T-helper 2 cell (primary cell): ENCODE measurements around the gene CHD2.
A peak's percentile ranks its signal among the peaks of the same experiment; 100 is the strongest.
"Not testable (repeated sequence)": the region's sequence is repeated elsewhere in the genome, so short reads cannot be mapped to it uniquely, and the experiment has no call there.

Source experiments
- DNase-seq, 5 experiments: peaks; one replicate each; pipeline versions ENCODE4 v3.0.0 to v3.0.0-alpha.2; 2012 to 2022

CHD2 gene

DNA sequence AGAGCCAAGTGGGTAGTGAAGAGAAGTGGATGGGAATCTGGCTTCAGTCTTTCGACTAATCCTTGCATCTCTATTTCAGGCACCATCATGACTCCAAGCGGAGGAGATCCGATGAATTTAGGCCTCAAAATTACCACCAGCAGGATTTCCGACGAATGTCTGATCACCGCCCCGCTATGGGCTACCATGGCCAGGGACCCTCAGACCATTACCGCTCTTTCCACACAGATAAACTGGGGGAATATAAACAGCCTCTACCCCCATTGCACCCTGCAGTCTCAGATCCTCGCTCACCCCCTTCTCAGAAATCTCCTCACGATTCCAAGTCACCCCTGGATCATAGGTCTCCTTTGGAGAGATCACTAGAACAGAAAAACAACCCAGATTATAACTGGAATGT is 124.2 kb downstream of the CHD2 start:
- no peak for DNase-seq

- DNase-seq, result no peak
These were observed 124.8 kb downstream of the CHD2 start for GRCh38 chr15:93024716-93025624.

- DNase-seq, result peak in 1 of 5 experiments; percentile 44
These were observed 125.5 kb downstream of the CHD2 start for GRCh38 chr15:93025625-93025982.

DNA sequence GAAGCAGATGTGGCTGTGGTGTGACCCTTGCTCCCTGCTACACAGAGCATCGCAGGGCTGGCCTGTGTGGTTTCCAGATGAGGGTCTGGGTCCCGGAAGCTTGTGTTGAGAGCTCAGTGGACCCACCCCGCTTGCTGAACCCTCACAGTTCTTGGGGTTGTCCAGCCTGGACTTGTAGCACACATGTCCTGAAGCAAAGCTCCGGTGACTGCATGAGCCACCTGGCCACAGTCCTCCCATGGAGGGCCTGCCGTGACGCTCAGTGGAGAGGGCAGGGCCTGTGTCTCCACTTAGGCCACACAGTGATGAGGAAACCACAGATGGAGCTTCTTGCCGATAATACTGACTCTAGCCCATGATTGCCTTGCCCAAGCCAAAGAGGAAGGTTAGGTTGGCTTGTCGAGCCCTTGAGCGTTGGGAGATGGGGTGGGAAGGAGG is 126.3 kb downstream of the CHD2 start:
- no peak for DNase-seq

DNA sequence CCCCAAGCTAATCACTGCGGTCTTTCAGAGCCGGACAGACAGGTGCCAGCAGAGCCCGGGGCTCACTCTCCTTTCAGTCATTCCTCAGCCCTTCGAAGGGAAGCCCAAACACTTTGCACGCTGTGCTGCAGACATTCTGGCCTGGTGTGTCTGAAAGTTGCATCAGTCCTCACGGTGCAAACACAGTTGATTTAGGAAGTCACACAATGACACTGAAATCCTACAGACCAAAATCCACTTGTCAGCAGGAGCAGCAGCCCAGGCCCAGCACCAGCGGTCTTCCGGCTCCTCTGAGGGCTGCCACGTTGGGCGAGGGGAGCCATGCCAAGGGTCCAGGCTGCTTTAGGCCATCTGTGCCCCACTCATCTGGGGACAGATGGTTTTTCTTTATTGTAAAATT is 127.3 kb downstream of the CHD2 start:
- DNase-seq, result no peak

GRCh38 chr15:93028111-93028631 is 128.0 kb downstream of the CHD2 start:
- no peak for DNase-seq

- DNase-seq, result no peak
These were observed 128.6 kb downstream of the CHD2 start for GRCh38 chr15:93028632-93029213.

DNA sequence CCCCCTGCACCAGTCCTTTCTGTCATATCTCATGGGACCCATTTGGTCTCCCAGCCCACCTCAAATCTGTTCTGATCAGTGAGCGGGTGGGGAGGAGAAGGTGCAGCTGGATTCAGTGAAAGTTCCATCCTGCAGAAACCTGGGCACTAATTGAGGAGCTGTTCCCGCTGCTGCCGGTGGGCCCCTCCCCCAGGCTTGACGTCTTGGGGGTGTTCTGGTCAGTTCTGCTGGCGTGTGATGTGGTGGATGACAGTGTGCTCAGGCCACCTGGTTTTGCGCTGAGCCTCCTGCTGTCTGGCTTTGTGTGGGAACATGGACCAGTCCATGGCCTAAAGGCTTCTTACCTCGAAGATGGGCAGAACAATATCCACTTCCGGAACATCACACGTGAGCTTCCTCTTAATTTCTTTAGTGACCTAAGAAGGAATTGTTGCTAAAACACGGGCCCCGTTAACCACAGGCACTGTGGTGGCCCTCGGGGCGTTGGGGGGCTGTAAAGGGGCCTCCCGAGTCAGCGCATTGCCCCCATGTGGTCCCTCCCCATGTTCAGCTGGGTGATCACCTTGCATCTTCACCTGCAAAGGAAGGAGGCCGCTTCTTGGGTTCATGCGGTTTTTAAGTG is 129.2 kb downstream of the CHD2 start:
- no peak for DNase-seq

GRCh38 chr15:93029836-93030429 is 129.8 kb downstream of the CHD2 start:
- DNase-seq, result no peak

- DNase-seq, result peak; percentile 32 to 54 (median 46)
These were observed 130.4 kb downstream of the CHD2 start for GRCh38 chr15:93030430-93031102.

GRCh38 chr15:93031103-93031464 is 131.0 kb downstream of the CHD2 start:
- no peak for DNase-seq

DNA sequence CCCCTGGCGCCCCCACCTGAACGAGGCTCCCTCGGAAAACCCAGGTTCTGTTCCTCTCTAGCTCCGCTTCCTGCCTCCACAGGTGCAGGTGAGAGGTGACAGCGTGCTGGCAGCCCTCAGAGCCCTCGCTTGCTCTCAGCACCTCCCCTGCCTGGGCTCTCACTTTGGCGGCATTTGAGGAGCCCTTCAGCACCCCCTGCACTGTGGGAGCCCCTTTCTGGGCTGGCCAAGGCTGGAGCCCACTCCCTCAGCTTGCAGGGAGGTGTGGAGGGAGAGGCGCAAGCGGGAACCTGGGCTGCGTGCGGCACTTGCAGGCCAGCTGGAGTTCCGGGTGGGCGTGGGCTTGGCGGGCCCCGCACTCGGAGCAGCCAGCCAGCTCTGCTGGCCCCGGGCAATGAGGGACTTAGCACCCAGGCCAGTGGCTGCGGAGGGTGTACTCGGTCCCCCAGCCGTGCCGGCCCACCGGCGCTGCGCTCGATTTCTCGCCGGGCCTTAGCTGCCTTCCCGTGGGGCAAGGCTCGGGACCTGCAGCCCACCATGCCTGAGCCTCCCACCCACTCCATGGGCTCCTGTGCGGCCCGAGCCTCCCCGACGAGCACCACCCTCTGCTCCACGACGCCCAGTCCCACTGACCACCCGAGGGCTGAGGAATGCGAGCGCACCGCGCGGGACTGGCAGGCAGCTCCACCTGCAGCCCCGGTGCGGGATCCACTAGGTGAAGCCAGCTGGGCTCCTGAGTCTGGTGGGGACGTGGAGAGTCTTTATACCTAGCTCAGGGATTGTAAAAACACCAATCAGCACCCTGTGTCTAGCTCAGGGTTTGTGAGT is 131.6 kb downstream of the CHD2 start:
- not testable (repeated sequence) for DNase-seq

GRCh38 chr15:93032515-93033206 is 132.5 kb downstream of the CHD2 start:
- DNase-seq, result not testable (repeated sequence)

- DNase-seq, result no peak
These were observed 133.4 kb downstream of the CHD2 start for GRCh38 chr15:93033434-93034045.

DNA sequence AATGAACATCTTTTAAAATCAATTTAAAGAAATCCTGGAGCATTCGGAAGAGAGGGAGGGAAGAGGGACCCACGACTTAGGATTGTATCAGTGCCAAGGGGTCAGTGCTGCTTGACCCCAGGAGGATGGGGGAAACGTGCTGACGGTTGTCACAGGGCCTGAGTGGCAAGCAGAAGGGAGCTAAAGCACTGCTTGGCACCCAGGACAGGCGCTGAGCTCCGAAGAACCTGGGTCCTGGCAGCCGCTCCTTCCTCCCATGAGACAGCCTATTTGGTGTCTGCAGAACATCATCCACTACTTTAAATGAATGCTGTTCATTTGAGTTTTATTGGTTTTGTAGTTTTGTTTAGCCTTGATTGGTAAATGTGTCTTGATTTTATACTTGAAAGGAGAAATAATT is 134.4 kb downstream of the CHD2 start:
- DNase-seq, result no peak

DNA sequence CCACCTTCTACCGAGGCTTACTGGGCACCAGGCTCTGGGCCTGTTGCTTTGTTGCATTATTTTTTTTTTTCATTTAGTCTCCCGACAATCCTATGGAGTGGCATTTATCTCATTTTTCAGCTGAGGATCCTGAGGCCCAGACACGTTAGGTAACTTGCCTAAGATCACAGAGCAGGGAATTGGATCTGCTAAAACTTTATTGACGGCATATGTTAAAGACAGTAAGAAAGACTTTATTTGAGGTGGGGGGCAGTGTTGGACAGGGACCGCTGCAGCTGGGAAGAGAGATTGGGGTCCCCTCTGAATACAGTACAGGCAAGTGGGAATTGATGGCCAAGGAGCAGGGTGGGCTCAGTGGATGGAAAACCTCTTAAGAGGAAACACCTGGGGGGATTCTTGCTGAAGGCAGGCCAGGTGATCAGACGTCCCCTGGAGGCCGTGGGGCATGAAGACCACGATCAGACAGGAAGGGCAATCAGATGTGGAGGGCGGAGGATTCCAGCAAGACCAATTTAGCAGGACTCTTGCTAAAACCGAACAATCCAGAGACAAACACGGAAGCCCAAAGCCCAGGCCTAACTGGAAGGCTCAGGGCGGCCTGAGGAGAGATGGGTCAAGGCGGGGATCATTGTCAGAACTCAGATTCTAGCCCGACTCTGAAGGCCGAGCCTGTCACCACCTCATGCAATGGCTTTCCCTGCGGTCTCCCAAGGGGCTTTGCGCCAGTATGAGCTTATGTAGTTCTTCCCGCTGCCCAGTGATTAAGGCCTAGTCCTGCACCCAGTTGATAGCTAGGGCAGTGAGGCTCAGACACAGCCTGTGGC is 135.2 kb downstream of the CHD2 start:
- no peak for DNase-seq

DNA sequence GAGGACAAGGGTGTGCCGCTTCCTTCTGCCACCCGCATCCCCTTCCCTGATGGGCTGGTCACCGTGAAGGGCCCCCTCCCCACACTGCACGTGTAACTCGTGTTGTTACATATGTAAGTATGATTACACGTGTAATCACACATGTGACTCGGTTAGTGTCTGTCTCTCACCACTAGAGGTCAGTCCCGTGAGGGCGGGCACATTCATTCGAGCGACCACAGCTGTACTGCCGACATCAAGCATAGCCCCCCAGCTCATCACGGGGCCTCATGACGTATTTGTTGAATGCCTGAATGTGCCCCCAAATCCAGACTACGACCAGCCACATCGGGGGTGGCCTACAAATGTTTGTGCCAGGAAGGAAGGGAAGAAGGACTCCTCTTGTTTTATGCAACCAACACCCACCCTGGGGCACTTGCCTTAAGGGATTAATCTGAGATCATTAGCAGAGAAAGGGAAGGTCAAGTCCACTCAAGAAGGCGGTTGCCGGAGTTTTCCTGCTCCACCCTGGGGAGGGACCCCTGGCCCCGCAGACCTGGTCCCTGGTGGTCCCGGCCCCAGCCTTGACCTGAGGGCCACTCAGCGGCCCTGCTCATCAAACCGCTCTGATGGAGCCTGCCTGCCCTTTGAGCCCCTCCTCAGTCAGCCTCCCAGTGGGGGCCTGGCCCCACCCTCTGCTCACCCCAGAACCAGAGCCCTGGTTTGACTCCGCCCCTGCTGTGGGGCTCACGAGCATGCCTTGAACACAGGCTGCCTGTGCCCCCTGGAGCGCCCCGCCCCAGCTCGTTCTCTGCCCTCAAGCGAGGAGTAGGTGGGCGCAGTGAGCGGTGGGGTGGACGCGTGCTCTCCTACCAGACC is 136.1 kb downstream of the CHD2 start:
- peak in 3 of 5 experiments; percentile 16 to 54 (median 29) for DNase-seq

DNA sequence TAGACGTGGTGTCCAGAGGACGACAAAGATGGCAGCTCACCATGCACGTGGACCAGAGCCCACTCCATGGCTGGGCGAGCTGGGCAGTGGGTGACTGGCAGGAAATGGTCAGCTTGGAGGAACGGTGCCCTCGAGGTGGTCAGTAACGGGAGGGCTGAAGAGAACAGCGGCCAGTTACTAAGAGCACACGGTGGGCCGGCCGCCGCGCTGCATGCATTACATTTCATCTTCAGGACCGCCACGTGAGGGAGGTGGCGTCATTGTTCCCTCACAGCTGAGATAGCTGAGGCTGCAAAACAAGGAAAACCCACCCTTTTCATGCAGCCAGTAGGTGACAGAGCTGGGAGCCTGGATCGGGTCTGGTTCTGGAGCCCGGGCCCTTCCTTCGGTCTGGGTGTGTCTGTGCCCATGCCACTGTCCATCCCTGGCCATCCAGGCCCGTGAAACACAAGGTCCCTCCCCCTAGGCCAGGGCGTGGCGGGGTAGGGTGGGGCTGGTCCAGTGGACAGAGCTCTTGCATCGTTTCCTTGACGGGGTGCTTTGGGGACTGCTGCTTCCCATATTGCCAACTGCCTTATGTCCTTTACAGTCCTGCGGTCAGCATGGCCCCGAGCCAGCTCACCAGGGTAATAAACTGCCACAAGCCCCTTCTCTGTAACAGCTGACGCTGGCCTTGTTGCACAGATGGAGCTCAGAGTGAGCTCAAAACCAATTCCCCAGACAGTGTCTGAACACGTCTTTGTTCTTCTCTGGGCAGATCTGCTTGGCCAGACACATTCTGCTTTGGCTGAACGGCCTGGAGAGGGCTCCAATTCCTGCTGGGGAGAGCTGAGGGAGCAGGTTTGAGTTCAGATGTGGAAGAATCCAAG is 137.1 kb downstream of the CHD2 start:
- DNase-seq, result no peak
